WTC11 (cell line): ENCODE data around the gene FANCC. TPM values are rescaled to one million over a fixed set of nuclear protein-coding genes. Genes with fewer than 3 reads are reported as not detected.

Source experiments
- AR ChIP-seq: fragments of 250-450 bp; sonication (Bioruptor Pico); IDR thresholded peaks from 2 replicates; pipeline ENCODE4 v1.9.0; 2021; ENCODE audit warnings: mild to moderate bottlenecking
- ATF2 ChIP-seq: sonication (generic); formaldehyde crosslinking; IDR thresholded peaks from 2 replicates; pipeline ENCODE4 v1.8.1; 2022; ENCODE audit warnings: low read depth, missing genetic modification reagents, borderline replicate concordance
- E2F4 ChIP-seq: sonication (generic); formaldehyde crosslinking; IDR thresholded peaks from 2 replicates; pipeline ENCODE4 v1.8.1; 2022; ENCODE audit warnings: low read depth, mild to moderate bottlenecking, moderate library complexity, missing genetic modification reagents, borderline replicate concordance
- ELF4 ChIP-seq: sonication (generic); formaldehyde crosslinking; IDR thresholded peaks from 2 replicates; pipeline ENCODE4 v1.8.1; 2022; ENCODE audit warnings: low read depth, mild to moderate bottlenecking, moderate library complexity, missing genetic modification reagents
- ERG ChIP-seq: fragments of 250-450 bp; sonication (Bioruptor Pico); IDR thresholded peaks from 2 replicates; pipeline ENCODE4 v1.8.0; 2021; ENCODE audit warnings: mild to moderate bottlenecking
- ETV6 ChIP-seq: sonication (generic); formaldehyde crosslinking; IDR thresholded peaks from 2 replicates; pipeline ENCODE4 v1.8.1; 2022; ENCODE audit warnings: mild to moderate bottlenecking, missing genetic modification reagents
- FOXJ3 ChIP-seq: sonication (generic); formaldehyde crosslinking; IDR thresholded peaks from 2 replicates; pipeline ENCODE4 v1.9.0; 2021; ENCODE audit warnings: missing genetic modification reagents, mild to moderate bottlenecking, borderline replicate concordance
- FOXK1 ChIP-seq: sonication (generic); formaldehyde crosslinking; IDR thresholded peaks from 2 replicates; pipeline ENCODE4 v1.8.0; 2022; ENCODE audit warnings: mild to moderate bottlenecking, moderate library complexity, missing genetic modification reagents
- FOXP4 ChIP-seq: sonication (generic); formaldehyde crosslinking; IDR thresholded peaks from 2 replicates; pipeline ENCODE4 v1.8.0; 2022; ENCODE audit warnings: mild to moderate bottlenecking, missing genetic modification reagents
- GABPB1 ChIP-seq: sonication (generic); formaldehyde crosslinking; IDR thresholded peaks from 2 replicates; pipeline ENCODE4 v1.8.1; 2023; ENCODE audit warnings: mild to moderate bottlenecking, missing genetic modification reagents
- IRF2 ChIP-seq: sonication (generic); formaldehyde crosslinking; IDR thresholded peaks from 2 replicates; pipeline ENCODE4 v1.8.0; 2022; ENCODE audit warnings: low read depth, missing genetic modification reagents, borderline replicate concordance
- JAZF1 ChIP-seq: fragments of 250-450 bp; sonication (Bioruptor Pico); IDR thresholded peaks from 2 replicates; pipeline ENCODE4 v1.9.0; 2021; ENCODE audit warnings: moderate library complexity, mild to moderate bottlenecking, inconsistent platforms
- NFE2L1 ChIP-seq: sonication (generic); formaldehyde crosslinking; IDR thresholded peaks from 2 replicates; pipeline ENCODE4 v1.8.1; 2023; ENCODE audit warnings: missing genetic modification reagents
- PREB ChIP-seq: sonication (generic); formaldehyde crosslinking; IDR thresholded peaks from 2 replicates; pipeline ENCODE4 v1.8.1; 2022; ENCODE audit warnings: mild to moderate bottlenecking, missing genetic modification reagents, moderate library complexity, borderline replicate concordance
- USF1 ChIP-seq: sonication (generic); formaldehyde crosslinking; IDR thresholded peaks from 2 replicates; pipeline ENCODE4 v1.8.0; 2022; ENCODE audit warnings: mild to moderate bottlenecking, missing genetic modification reagents
- USF2 ChIP-seq: sonication (generic); formaldehyde crosslinking; IDR thresholded peaks from 2 replicates; pipeline ENCODE4 v1.8.1; 2023; ENCODE audit warnings: mild to moderate bottlenecking, missing genetic modification reagents, moderate library complexity
- ZNF219 ChIP-seq: sonication (generic); formaldehyde crosslinking; IDR thresholded peaks from 2 replicates; pipeline ENCODE4 v1.8.0; 2023; ENCODE audit warnings: missing genetic modification reagents, mild to moderate bottlenecking, borderline replicate concordance
- total RNA-seq: library from RNA; stranded (reverse); gene quantifications from 3 replicates; pipeline ENCODE4 v1.2.3, GENCODE V29; 2021
- TF ChIP-seq, protein P1 (sequence below): sonication (generic); formaldehyde crosslinking; IDR thresholded peaks from 2 replicates; pipeline ENCODE4 v1.8.0; 2023; ENCODE audit warnings: mild to moderate bottlenecking, missing genetic modification reagents
- TF ChIP-seq, protein P2 (sequence below): sonication (generic); formaldehyde crosslinking; IDR thresholded peaks from 2 replicates; pipeline ENCODE4 v1.8.0; 2022; ENCODE audit warnings: mild to moderate bottlenecking, missing genetic modification reagents
- TF ChIP-seq, protein P3 (sequence below): fragments of 250-450 bp; sonication (Bioruptor Pico); IDR thresholded peaks from 2 replicates; pipeline ENCODE4 v1.9.0; 2021; ENCODE audit warnings: mild to moderate bottlenecking

FANCC gene
- total RNA-seq, 1 experiment from 2014 or later: 10.9 TPM

- TF ChIP-seq AR (CRISPR knock-in tag) (no peak), ERG (CRISPR knock-in tag) (no peak), FOXJ3 (CRISPR knock-in tag) (no peak), GABPB1 (CRISPR knock-in tag) (peak; percentile 58; the same call in 1 of the 2 replicates), PREB (CRISPR knock-in tag) (no peak), ELF4 (CRISPR knock-in tag) (no peak), USF1 (CRISPR knock-in tag) (peak; percentile 64), ZNF219 (CRISPR knock-in tag) (no peak), ATF2 (no peak), E2F4 (CRISPR knock-in tag) (no peak), IRF2 (no peak), JAZF1 (CRISPR knock-in tag) (no peak), FOXP4 (CRISPR knock-in tag) (peak; percentile 63; the same call in 1 of the 2 replicates), USF2 (CRISPR knock-in tag) (peak; percentile 55), ETV6 (CRISPR knock-in tag) (peak; percentile 39; the same call in 1 of the 2 replicates), NFE2L1 (CRISPR knock-in tag) (no peak), FOXK1 (peak; percentile 47; the same call in 1 of the 2 replicates)
- TF ChIP-seq, protein P1, sequence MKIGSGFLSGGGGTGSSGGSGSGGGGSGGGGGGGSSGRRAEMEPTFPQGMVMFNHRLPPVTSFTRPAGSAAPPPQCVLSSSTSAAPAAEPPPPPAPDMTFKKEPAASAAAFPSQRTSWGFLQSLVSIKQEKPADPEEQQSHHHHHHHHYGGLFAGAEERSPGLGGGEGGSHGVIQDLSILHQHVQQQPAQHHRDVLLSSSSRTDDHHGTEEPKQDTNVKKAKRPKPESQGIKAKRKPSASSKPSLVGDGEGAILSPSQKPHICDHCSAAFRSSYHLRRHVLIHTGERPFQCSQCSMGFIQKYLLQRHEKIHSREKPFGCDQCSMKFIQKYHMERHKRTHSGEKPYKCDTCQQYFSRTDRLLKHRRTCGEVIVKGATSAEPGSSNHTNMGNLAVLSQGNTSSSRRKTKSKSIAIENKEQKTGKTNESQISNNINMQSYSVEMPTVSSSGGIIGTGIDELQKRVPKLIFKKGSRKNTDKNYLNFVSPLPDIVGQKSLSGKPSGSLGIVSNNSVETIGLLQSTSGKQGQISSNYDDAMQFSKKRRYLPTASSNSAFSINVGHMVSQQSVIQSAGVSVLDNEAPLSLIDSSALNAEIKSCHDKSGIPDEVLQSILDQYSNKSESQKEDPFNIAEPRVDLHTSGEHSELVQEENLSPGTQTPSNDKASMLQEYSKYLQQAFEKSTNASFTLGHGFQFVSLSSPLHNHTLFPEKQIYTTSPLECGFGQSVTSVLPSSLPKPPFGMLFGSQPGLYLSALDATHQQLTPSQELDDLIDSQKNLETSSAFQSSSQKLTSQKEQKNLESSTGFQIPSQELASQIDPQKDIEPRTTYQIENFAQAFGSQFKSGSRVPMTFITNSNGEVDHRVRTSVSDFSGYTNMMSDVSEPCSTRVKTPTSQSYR (CRISPR knock-in tag): 0 out of 2 replicates have a peak, but pooled peaks have one; percentile 10
- TF ChIP-seq, protein P2, sequence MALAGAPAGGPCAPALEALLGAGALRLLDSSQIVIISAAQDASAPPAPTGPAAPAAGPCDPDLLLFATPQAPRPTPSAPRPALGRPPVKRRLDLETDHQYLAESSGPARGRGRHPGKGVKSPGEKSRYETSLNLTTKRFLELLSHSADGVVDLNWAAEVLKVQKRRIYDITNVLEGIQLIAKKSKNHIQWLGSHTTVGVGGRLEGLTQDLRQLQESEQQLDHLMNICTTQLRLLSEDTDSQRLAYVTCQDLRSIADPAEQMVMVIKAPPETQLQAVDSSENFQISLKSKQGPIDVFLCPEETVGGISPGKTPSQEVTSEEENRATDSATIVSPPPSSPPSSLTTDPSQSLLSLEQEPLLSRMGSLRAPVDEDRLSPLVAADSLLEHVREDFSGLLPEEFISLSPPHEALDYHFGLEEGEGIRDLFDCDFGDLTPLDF (CRISPR knock-in tag): 0 out of 2 replicates have a peak, but pooled peaks have one; percentile 38
- TF ChIP-seq, protein P3, sequence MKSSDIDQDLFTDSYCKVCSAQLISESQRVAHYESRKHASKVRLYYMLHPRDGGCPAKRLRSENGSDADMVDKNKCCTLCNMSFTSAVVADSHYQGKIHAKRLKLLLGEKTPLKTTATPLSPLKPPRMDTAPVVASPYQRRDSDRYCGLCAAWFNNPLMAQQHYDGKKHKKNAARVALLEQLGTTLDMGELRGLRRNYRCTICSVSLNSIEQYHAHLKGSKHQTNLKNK: no peak
Measured at GRCh38 chr9:95317119-95317892, at the start of gene FANCC (continued).
